ENCODE measurements around the gene PTPRT.

DNA sequence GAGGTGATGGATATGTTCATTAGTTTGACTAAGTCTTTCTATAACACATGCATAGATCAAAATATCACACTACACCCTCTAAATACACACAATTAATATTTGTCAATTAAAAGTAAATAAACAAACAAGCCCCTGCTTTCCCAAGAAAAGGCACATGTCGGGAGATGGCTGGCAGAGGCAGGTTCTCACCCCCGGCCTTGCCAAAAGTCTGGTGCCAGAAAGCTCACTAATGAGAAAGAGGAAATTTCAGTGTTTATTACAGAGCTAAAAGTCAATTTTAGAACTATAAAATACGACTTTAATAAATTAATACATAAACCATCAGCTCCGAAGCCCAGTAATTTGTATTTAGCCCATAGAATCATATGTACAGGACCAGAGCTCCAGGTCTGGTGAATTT, 404.7 kb downstream of the PTPRT start:
- TF ChIP-seq POLR2A (IDR thresholded peaks at IDR 0.05; ENCODE audit: borderline replicate concordance, extremely low read depth, insufficient read depth, insufficient read length) = no peak
- no peak for TF ChIP-seq CEBPB (IDR thresholded peaks at IDR 0.05; ENCODE audit: low read depth)
- TF ChIP-seq SP1 (IDR thresholded peaks at IDR 0.05; ENCODE audit: low read depth) = no peak

Measured in HCT116 (cell line).